Spleen (tissue), 11 donors: ENCODE data around the gene DPH2. TPM values are rescaled to one million over a fixed set of nuclear protein-coding genes. Genes with fewer than 3 reads are reported as not detected.

Experiments used
- DNase-seq: peaks from one replicate; pipeline ENCODE4 v3.0.0-alpha.2; 2020
- H3K27ac ChIP-seq, 8 donors: fragments of 200-600 bp; sonication (generic) in 7 of 8; 1 replicate in 4 of 8; 2 replicates in 4 of 8; pipeline versions ENCODE4 v1.5.0 to v1.8.0; 2016 to 2021; ENCODE audit warnings: inconsistent platforms in 4 of 8, mild to moderate bottlenecking in 4 of 8, moderate library complexity in 1 of 8
- H3K27me3 ChIP-seq, 7 donors: fragments of 200-600 bp; sonication (generic) in 6 of 7; replicated peaks in 1 of 7; 1 replicate in 4 of 7; 2 replicates in 3 of 7; pipeline versions ENCODE4 v1.5.0 to v1.8.0; 2016 to 2021; ENCODE audit warnings: inconsistent platforms in 3 of 7, mild to moderate bottlenecking in 1 of 7
- H3K36me3 ChIP-seq, 6 donors: fragments of 200-600 bp; sonication (generic) in 5 of 6; 1 replicate in 4 of 6; 2 replicates in 2 of 6; pipeline versions ENCODE4 v1.5.0 to v1.8.0; 2016 to 2021; ENCODE audit warnings: inconsistent platforms in 2 of 6
- H3K4me1 ChIP-seq, 6 donors: fragments of 200-600 bp; sonication (generic) in 5 of 6; 1 replicate in 3 of 6; 2 replicates in 3 of 6; pipeline versions ENCODE4 v1.5.0 to v1.8.0; 2016 to 2021; ENCODE audit warnings: inconsistent platforms in 3 of 6
- H3K4me3 ChIP-seq, 8 donors: fragments of 200-600 bp; sonication (generic) in 7 of 8; 1 replicate in 4 of 8; 2 replicates in 4 of 8; pipeline versions ENCODE4 v1.5.0 to v1.8.0; 2016 to 2021; ENCODE audit warnings: inconsistent platforms in 4 of 8, mild to moderate bottlenecking in 4 of 8, moderate library complexity in 2 of 8
- H3K9me3 ChIP-seq, 8 donors: fragments of 200-600 bp; sonication (generic) in 7 of 8; 1 replicate in 4 of 8; 2 replicates in 4 of 8; pipeline versions ENCODE4 v1.5.0 to v1.8.0; 2016 to 2021; ENCODE audit warnings: inconsistent platforms in 4 of 8
- CTCF ChIP-seq, 11 experiments: fragments of 200-600 bp in 7 of 11; fragments of 450-650 bp in 4 of 11; sonication (generic) in 4 of 11; IDR thresholded peaks in 8 of 11; conservative IDR thresholded peaks in 3 of 11; 1 replicate in 7 of 11; 2 replicates in 4 of 11; pipeline versions ENCODE4 v1.4.0 to v1.8.0; 2016 to 2021; ENCODE audit warnings: antibody characterized with exemption in 11 of 11, inconsistent platforms in 4 of 11, mild to moderate bottlenecking in 1 of 11
- POLR2A ChIP-seq, 3 donors: fragments of 450-650 bp; IDR thresholded peaks; one replicate each; pipeline ENCODE4 v1.5.1; 2017; ENCODE audit warnings: antibody characterized with exemption in 3 of 3, mild to moderate bottlenecking in 1 of 3
- POLR2AphosphoS5 ChIP-seq, 3 donors: sonication (generic); formaldehyde crosslinking; IDR thresholded peaks; one replicate each; pipeline ENCODE4 v1.5.1; 2017; ENCODE audit warnings: antibody characterized with exemption in 3 of 3
- WGBS, 5 donors: extraction: QIAGEN DNeasy Blood & Tissue Kit in 3 of 5; methylation state at CpG; one replicate each; pipeline versions ENCODE4 v1.1.5 to v1.1.7; 2013 to 2018; 5-methylcytosine and 5-hydroxymethylcytosine counted together
- intact Hi-C: fragments of 100-400 bp; cut with DNase I; formaldehyde crosslinking; loops from one replicate; pipeline ENCODE4 v1.15.0; 2023; ENCODE audit warnings: low total_unique reads
- polyA plus RNA-seq, 3 donors: library from polyadenylated mRNA; stranded (reverse); fragments of 200-250 nt; gene quantifications; one replicate each; pipeline ENCODE4 v1.2.1, GENCODE V29; 2013
- total RNA-seq, 7 donors: library from RNA; depleted of rRNA in 3 of 7; stranded (reverse); fragments of >200 nt in 3 of 7; fragmentation: NEBNext Ultra II Directional in 4 of 7; extraction: Animal tissue kit (Norgen Biotek cat#: 25700) in 4 of 7; gene quantifications; one replicate each; pipeline versions ENCODE4 v1.1.0 to v1.2.1, GENCODE V29; 2016 to 2021
- donor health status: healthy with polysubstance abuse.
- donor health status: DM: no; HTN: no; CAD: no; lungs with moderate emphysema.
- donor health status: DM: no; HTN: no; CAD: no.
- donor health status: Bipolar disorder and iron deficiency.
- donor health status: healthy.
- donor health status: DM: no; HTN: no; CAD: no.
- donor health status: DM: yes; HTN: yes; CAD: no.

Gene DPH2
- total and polyA plus RNA-seq, 10 donors, result 15.7 to 36.5 (median 24.5) TPM

- 50 to 73% (median 57%) methylated on average over 3 to 5 of the region's 5 CpGs for WGBS, 5 donors
- TF ChIP-seq POLR2AphosphoS5 (IDR thresholded peaks at IDR 0.05), result no peak
- TF ChIP-seq POLR2A (IDR thresholded peaks at IDR 0.05), result no peak
- no peak for TF ChIP-seq CTCF (IDR thresholded peaks at IDR 0.05 in 8 of 11, conservative IDR thresholded peaks at IDR 0.05 in 3 of 11)
- intact Hi-C loops, result no loop called here
- Histone ChIP-seq H3K9me3 (no peaks in the 10 kb centered on the region), H3K36me3 (peaks cover 0 to 48% (median 12%) of the 10 kb centered on the region in 6 donors), H3K4me3 (peak overlapping the region; percentile 78 to 97 (median 95)), H3K27me3 (no peaks in the 10 kb centered on the region), H3K27ac (peak overlapping the region in 5 of 8 donors; percentile 27 to 77 (median 66)), H3K4me1 (peaks cover 16 to 45% (median 31%) of the 10 kb centered on the region in 6 donors)
- no peak for DNase-seq
Measured at GRCh38 chr1:43970502-43970901, 692 bp downstream of the DPH2 start.

- no peak for DNase-seq
- peak overlapping the region in 7 of 8 donors; percentile 78 to 97 (median 95) for H3K4me3 ChIP-seq
Measured at GRCh38 chr1:43970911-43971310, 1.1 kb downstream of the DPH2 start.

GRCh38 chr1:43971336-43971980 is 1.6 kb downstream of the DPH2 start:
- 95 to 97% (median 95%) methylated on average over 12 to 17 of the region's 17 CpGs for WGBS, 5 donors
- Histone ChIP-seq H3K27me3 (no peaks in the 10 kb centered on the region), H3K4me3 (peak overlapping the region in 1 of 8 donors; percentile 97), H3K9me3 (no peaks in the 10 kb centered on the region), H3K36me3 (peaks cover 0 to 47% (median 15%) of the 10 kb centered on the region in 6 donors), H3K4me1 (peaks cover 26 to 54% (median 40%) of the 10 kb centered on the region in 6 donors), H3K27ac (no peak overlapping the region)
- peak; percentile 83 for DNase-seq
- TF ChIP-seq POLR2AphosphoS5 (IDR thresholded peaks at IDR 0.05) (no peak), POLR2A (IDR thresholded peaks at IDR 0.05) (no peak), CTCF (IDR thresholded peaks at IDR 0.05 in 8 of 11, conservative IDR thresholded peaks at IDR 0.05 in 3 of 11) (no peak)
- intact Hi-C loops, result no loop called here

More at GRCh38 chr1:43970911-43971310, 1.1 kb downstream of the DPH2 start:
- TF ChIP-seq POLR2AphosphoS5 (IDR thresholded peaks at IDR 0.05) (no peak), CTCF (IDR thresholded peaks at IDR 0.05 in 8 of 11, conservative IDR thresholded peaks at IDR 0.05 in 3 of 11) (no peak), POLR2A (IDR thresholded peaks at IDR 0.05) (no peak)
- Histone ChIP-seq H3K27me3 (no peaks in the 10 kb centered on the region), H3K36me3 (peaks cover 0 to 47% (median 12%) of the 10 kb centered on the region in 6 donors), H3K27ac (no peak overlapping the region), H3K9me3 (no peaks in the 10 kb centered on the region), H3K4me1 (peaks cover 21 to 49% (median 35%) of the 10 kb centered on the region in 6 donors)
- 83 to 93% (median 88%) methylated on average over 9 of the region's 9 CpGs for WGBS, 5 donors
- intact Hi-C loops, result no loop called here

- TF ChIP-seq POLR2AphosphoS5 (IDR thresholded peaks at IDR 0.05) (no peak), POLR2A (IDR thresholded peaks at IDR 0.05) (no peak), CTCF (IDR thresholded peaks at IDR 0.05 in 8 of 11, conservative IDR thresholded peaks at IDR 0.05 in 3 of 11) (no peak)
- DNase-seq, result no peak
- peaks cover 0 to 53% (median 28%) of the 10 kb centered on the region in 6 donors for H3K36me3 ChIP-seq
- H3K27me3 ChIP-seq, result no peaks in the 10 kb centered on the region
- peak overlapping the region; percentile 77 to 95 (median 88) for H3K4me3 ChIP-seq
- H3K27ac ChIP-seq, result peak overlapping the region; percentile 91 to 100 (median 97)
- 36 to 41% (median 38%) methylated on average over 9 of the region's 9 CpGs for WGBS, 5 donors
- H3K4me1 ChIP-seq, result peaks cover 41 to 79% (median 64%) of the 10 kb centered on the region in 6 donors
- no peaks in the 10 kb centered on the region for H3K9me3 ChIP-seq
- intact Hi-C loops, result no loop called here
Measured at GRCh38 chr1:43973981-43974442, 4.2 kb downstream of the DPH2 start.
